Spleen (tissue), 7 donors: ENCODE results near the gene BHLHE40.

Source experiments
- POLR2A ChIP-seq, 3 donors: fragments of 450-650 bp; IDR thresholded peaks; one replicate each; pipeline ENCODE4 v1.5.1; 2017; ENCODE audit warnings: antibody characterized with exemption in 3 of 3, mild to moderate bottlenecking in 1 of 3
- TF ChIP-seq, protein P1 (sequence below), 11 experiments: fragments of 200-600 bp in 7 of 11; fragments of 450-650 bp in 4 of 11; sonication (generic) in 4 of 11; IDR thresholded peaks in 8 of 11; conservative IDR thresholded peaks in 3 of 11; 1 replicate in 7 of 11; 2 replicates in 4 of 11; pipeline versions ENCODE4 v1.4.0 to v1.8.0; 2016 to 2021; ENCODE audit warnings: antibody characterized with exemption in 11 of 11, inconsistent platforms in 4 of 11, mild to moderate bottlenecking in 1 of 11
- donor health status: DM: no; HTN: no; CAD: no; lungs with moderate emphysema.
- donor health status: DM: no; HTN: no; CAD: no.
- donor health status: DM: no; HTN: no; CAD: no.

DNA sequence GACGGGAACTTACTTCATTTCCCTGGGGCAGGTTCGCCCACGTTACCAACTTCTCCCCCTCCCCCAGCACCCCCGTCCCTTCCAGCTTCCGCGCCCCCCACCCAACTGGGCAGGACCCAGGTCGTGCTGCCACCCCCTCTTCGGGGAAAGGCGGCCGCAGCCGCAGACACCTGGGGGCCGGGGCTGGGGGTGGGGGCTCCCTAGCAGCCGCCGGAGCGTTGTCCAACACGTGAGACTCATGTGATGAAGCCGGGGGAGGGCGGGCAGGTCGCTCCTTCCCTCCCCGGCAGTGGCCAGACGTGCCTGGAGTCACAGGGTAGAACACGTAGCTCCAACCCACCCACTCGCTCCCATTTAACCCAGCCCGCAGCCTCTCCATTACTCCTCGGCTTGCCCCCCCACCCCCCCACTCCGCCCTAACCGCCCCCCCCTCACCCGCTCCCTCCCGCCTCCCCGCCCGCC is 240 bp upstream of the BHLHE40 start:
- TF ChIP-seq, protein P1, sequence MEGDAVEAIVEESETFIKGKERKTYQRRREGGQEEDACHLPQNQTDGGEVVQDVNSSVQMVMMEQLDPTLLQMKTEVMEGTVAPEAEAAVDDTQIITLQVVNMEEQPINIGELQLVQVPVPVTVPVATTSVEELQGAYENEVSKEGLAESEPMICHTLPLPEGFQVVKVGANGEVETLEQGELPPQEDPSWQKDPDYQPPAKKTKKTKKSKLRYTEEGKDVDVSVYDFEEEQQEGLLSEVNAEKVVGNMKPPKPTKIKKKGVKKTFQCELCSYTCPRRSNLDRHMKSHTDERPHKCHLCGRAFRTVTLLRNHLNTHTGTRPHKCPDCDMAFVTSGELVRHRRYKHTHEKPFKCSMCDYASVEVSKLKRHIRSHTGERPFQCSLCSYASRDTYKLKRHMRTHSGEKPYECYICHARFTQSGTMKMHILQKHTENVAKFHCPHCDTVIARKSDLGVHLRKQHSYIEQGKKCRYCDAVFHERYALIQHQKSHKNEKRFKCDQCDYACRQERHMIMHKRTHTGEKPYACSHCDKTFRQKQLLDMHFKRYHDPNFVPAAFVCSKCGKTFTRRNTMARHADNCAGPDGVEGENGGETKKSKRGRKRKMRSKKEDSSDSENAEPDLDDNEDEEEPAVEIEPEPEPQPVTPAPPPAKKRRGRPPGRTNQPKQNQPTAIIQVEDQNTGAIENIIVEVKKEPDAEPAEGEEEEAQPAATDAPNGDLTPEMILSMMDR (IDR thresholded peaks at IDR 0.05 in 8 of 11, conservative IDR thresholded peaks at IDR 0.05 in 3 of 11): no peak
- no peak for TF ChIP-seq POLR2A (IDR thresholded peaks at IDR 0.05)
